Subcutaneous abdominal adipose tissue (tissue), 5 donors: ENCODE data around the gene PSORS1C2.
"Not testable (repeated sequence)": the region's sequence is repeated elsewhere in the genome, so short reads cannot be mapped to it uniquely, and the experiment has no call there.

Source experiments
- H3K27ac ChIP-seq: one replicate; pipeline ENCODE4 v1.7.0; 2013; ENCODE audit warnings: low read depth, mild to moderate bottlenecking, inconsistent platforms, low read length, moderate library complexity
- H3K27me3 ChIP-seq, 5 donors: one replicate each; pipeline ENCODE4 v1.7.0; 2013; ENCODE audit warnings: low read length in 5 of 5, inconsistent platforms in 1 of 5; ENCODE audit not compliant: control insufficient read depth in 5 of 5, insufficient read depth in 4 of 5
- H3K36me3 ChIP-seq, 5 donors: one replicate each; pipeline ENCODE4 v1.7.0; 2013; ENCODE audit warnings: low read length in 5 of 5; ENCODE audit not compliant: control insufficient read depth in 5 of 5, insufficient read depth in 5 of 5
- H3K4me1 ChIP-seq, 5 donors: one replicate each; pipeline ENCODE4 v1.7.0; 2013; ENCODE audit warnings: low read length in 5 of 5, mild to moderate bottlenecking in 3 of 5, moderate library complexity in 1 of 5; ENCODE audit not compliant: control insufficient read depth in 5 of 5, insufficient read depth in 5 of 5
- H3K4me3 ChIP-seq, 5 donors: one replicate each; pipeline ENCODE4 v1.7.0; 2013; ENCODE audit warnings: low read length in 5 of 5, low read depth in 1 of 5
- H3K9ac ChIP-seq, 5 donors: one replicate each; pipeline ENCODE4 v1.7.0; 2013; ENCODE audit warnings: low read length in 5 of 5, mild to moderate bottlenecking in 4 of 5, moderate library complexity in 3 of 5
- H3K9me3 ChIP-seq, 5 donors: one replicate each; pipeline ENCODE4 v1.7.0; 2013; ENCODE audit warnings: low read length in 5 of 5; ENCODE audit not compliant: control insufficient read depth in 5 of 5
- donor health status: healthy.
- donor health status: healthy.
- donor health status: healthy.
- donor health status: healthy.
- donor health status: healthy.

The PSORS1C2 gene

DNA sequence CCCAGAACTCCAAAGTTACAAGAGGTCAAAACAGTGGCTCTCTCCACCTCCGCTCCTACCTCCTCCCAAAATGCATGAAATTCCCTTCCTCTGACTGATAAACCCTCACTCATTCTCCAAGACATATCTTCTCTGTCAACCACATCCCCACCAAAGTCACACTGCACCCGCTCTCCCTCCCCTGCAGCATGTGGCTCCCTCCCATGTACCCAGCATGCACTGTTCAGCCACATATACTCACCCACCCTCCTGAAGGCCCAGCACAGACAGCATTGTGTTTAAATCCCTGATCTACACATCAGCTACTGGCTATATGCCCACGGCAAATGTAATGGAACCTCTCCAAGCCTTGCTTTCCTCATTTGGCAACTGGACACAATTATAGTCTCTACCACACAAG is 37.1 kb upstream of the PSORS1C2 start:
- Histone ChIP-seq H3K36me3 (peaks cover 0 to 4% (median 2%) of the 10 kb centered on the region in 5 donors), H3K27me3 (peaks cover 0 to 3% (median 0%) of the 10 kb centered on the region in 5 donors)

DNA sequence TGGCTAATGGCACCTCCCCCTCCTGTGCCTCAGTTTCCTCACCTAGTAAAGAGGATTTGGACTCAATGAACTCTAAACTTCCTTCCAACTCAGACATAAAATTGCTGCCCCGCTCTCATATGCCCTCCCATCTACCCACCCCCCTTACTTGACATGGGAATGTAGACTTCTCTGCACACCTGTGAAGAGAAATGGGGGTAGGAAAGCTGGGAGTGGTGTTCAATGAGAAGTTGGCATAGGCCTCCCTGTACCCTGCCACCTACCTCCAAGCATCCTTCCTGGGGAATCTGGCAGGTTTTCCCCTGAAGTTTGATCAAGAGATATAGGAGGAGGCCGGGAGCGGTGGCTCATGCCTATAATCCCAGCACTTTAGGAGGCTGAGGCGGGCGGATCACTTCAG is 35.5 kb upstream of the PSORS1C2 start:
- Histone ChIP-seq H3K9me3 (no peaks in the 10 kb centered on the region), H3K4me1 (peaks cover 0 to 5% (median 0%) of the 10 kb centered on the region in 5 donors), H3K9ac (no peak overlapping the region), H3K27me3 (peaks cover 0 to 3% (median 0%) of the 10 kb centered on the region in 5 donors), H3K36me3 (peaks cover 0 to 4% (median 2%) of the 10 kb centered on the region in 5 donors), H3K4me3 (no peak overlapping the region), H3K27ac (no peak overlapping the region)

More for the DNA sequence above, 37.1 kb upstream of the PSORS1C2 start:
- Histone ChIP-seq H3K27ac (no peak overlapping the region), H3K4me1 (peaks cover 0 to 10% (median 5%) of the 10 kb centered on the region in 5 donors), H3K9me3 (no peaks in the 10 kb centered on the region), H3K4me3 (no peak overlapping the region), H3K9ac (no peak overlapping the region)

DNA sequence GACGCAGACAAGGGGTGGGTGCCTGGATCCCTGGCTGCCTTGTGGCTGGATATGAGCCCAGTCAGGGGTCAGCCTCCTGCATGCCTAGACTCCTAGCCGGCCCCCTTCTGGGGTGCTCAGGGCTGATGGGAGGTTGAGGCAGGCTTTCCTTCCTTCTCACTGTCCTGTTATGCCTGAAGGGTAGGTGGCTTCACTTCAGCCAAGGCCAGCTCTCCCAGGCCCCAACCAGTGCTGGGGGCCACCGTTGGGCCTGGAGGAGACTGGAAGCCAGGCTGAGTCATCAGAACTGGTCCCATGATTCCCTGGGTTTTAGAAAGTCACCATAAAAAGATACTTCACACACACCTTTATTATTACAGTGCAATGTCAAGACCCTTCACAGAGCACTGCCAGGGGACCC is 34.5 kb upstream of the PSORS1C2 start:
- Histone ChIP-seq H3K4me1 (no peaks in the 10 kb centered on the region), H3K9me3 (no peaks in the 10 kb centered on the region), H3K27me3 (peaks cover 0 to 3% (median 0%) of the 10 kb centered on the region in 5 donors), H3K9ac (no peak overlapping the region), H3K36me3 (peaks cover 0 to 4% (median 2%) of the 10 kb centered on the region in 5 donors), H3K27ac (no peak overlapping the region), H3K4me3 (no peak overlapping the region)

DNA sequence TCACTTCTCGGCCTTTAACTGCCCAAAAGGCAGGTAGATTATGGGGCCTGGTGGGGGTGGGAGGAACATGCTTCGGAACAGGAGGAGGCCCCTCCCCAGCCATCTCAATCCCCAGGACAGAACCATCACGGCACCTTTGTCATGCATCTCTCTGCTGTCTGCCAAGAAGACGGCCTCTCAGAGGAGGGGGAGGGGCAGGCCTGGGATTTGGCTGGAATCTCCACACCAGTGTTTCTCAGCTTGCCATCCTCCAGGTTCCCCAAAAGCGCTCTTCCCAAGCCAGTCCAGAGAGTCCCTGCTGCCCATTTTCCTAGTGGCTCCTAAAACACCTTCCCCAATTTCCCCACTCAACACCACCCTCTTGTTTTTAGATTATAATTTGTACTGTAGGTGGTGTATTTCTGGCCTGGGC is 34.1 kb upstream of the PSORS1C2 start:
- no peak overlapping the region for H3K4me3 ChIP-seq
- H3K9ac ChIP-seq, result no peak overlapping the region
- peaks cover 0 to 4% (median 2%) of the 10 kb centered on the region in 5 donors for H3K36me3 ChIP-seq
- no peaks in the 10 kb centered on the region for H3K9me3 ChIP-seq
- H3K4me1 ChIP-seq, result no peaks in the 10 kb centered on the region
- H3K27ac ChIP-seq, result no peak overlapping the region
- H3K27me3 ChIP-seq, result peaks cover 0 to 3% (median 0%) of the 10 kb centered on the region in 5 donors

DNA sequence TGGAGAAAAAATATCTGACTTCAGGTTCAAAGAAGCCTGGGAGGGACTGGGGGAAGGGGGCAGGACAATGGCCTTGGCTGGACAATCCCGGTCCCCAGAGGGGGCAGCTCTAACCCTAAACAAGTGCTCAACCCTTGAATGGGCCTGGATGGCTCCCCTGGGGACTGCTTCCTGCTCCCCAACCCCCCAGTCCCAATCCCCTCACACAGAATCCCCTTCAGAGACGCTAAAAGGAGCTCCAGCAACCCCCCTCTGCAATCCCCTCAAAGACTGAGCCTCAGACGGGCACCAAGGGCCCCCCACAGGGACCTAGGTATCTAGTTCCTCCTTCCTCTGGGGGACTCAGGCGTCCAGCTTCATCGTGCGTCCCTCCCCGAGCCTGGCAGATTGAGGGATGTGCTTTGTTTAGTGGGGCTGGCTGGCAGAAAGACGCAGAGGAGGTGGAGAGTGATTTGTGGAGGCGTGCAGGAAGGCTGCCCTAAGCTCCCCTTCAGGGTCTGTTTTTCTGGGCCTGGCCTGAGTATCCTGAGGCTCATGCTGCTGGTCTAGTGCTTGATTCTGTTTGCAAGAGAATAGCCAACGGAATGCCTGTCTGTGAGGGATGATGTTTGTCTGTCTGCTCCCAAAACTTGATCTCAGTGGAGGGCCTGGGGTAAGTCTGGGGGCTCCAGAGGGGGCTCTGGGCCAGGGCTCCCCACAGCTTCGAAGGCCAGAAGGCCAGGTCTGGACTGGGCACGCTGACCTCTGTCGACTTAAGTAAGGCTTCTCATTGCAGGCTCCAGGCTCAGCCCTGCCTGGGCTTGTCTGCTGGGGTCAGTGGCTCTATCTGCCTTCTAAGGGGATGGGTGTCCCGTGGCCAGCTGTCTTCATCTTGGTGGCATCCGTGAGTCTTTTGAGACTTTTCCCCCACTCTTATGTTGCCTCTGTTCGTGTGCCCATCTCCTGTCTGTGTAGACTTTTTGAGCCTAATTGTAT is 33.4 kb upstream of the PSORS1C2 start:
- no peaks in the 10 kb centered on the region for H3K4me1 ChIP-seq
- no peak overlapping the region for H3K9ac ChIP-seq
- no peak overlapping the region for H3K4me3 ChIP-seq

DNA sequence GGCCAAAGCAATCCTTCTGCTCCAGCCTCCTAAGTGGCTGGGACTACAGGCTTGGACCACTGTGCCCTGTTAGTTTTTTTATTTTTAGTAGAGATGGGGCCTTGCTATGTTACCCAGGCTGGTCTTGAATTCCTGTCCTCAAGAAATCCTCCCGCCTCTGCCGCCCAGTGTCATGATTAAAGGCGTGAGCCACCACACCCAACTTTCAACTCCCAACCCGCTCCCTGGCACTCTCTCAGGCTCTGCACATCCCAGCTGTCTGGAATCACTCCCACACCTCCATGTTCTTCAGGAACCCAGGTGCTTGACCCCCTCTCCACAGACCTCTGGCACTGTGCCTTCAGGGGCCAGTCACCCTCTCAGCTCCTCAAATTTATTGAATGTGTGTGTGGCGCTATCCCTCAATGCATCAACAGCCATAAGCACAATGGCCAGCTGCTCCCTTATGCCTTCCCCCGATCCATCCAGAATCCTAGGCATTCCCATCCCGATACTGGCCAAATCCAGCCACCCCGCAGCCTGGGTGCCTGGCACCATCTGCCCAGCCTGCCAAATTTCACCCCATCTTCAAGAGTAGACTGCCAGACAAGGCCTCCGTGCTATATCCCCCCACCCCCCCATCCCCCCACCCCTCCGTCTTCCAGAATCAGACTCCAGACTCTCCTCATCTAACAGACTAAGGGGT is 32.3 kb upstream of the PSORS1C2 start:
- Histone ChIP-seq H3K27ac (no peak overlapping the region), H3K27me3 (peaks cover 0 to 3% (median 0%) of the 10 kb centered on the region in 5 donors), H3K36me3 (peaks cover 0 to 3% (median 0%) of the 10 kb centered on the region in 5 donors), H3K9ac (no peak overlapping the region), H3K4me1 (no peaks in the 10 kb centered on the region), H3K9me3 (no peaks in the 10 kb centered on the region), H3K4me3 (no peak overlapping the region)

More for the DNA sequence above, 33.4 kb upstream of the PSORS1C2 start:
- Histone ChIP-seq H3K9me3 (no peaks in the 10 kb centered on the region), H3K27me3 (peaks cover 0 to 3% (median 0%) of the 10 kb centered on the region in 5 donors), H3K36me3 (peaks cover 0 to 3% (median under 1%) of the 10 kb centered on the region in 5 donors), H3K27ac (no peak overlapping the region)

DNA sequence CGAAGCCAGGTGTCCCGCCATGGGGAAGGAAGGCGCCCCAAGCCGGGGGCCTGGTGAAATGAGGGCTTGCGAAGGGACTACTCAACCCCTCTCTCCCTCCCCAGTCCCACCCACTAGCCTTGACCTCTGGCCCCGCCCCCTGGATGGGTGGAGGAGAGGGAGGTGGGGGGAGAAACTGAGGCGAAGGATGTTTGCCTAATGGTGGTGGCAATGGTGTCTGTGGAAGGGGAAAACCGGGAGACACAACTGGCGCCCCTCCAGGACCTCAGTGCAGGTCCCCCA is 31.7 kb upstream of the PSORS1C2 start, which contains the start of gene POU5F1:
TSS of gene POU5F1 (minus strand) at position 83 of the 282 bp plus-strand sequence. CDS start at position 21, 62 bp downstream.
- no peak within 1 kb of the TSS for H3K27ac ChIP-seq
- no peaks in the 10 kb centered on the region for H3K4me1 ChIP-seq
- no peak within 1 kb of the TSS for H3K4me3 ChIP-seq
- H3K27me3 ChIP-seq, result peaks cover 0 to 3% (median 0%) of the 10 kb centered on the region in 5 donors
- no peak within 1 kb of the TSS for H3K9ac ChIP-seq
- peaks cover 0 to 3% (median 0%) of the 10 kb centered on the region in 5 donors for H3K36me3 ChIP-seq
- no peaks in the 10 kb centered on the region for H3K9me3 ChIP-seq

DNA sequence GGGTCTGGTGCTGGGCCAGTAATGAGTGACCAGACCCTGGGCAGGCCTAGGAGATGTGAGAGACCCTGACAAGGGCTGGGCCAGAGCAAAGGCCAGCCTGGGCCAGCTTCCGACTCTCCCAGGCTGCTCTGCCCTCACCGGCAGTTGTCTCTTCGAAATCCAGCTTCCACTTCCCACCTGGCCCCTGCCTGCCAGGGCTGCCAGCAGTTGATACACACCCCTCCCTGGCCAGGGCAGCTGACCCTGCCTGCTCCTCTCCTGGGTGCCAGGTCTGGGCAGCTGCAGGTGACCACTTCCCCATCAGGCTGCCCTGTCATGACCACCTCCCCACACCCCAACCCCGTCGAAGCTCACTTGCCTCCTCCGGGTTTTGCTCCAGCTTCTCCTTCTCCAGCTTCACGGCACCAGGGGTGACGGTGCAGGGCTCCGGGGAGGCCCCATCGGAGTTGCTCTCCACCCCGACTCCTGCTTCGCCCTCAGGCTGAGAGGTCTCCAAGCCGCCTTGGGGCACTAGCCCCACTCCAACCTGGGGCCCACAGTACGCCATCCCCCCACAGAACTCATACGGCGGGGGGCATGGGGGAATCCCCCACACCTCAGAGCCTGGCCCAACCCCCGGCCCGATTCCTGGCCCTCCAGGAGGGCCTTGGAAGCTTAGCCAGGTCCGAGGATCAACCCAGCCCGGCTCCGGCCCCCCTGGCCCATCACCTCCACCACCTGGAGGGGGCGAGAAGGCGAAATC is 31.2 kb upstream of the PSORS1C2 start:
- H3K27me3 ChIP-seq, H3K4me3 ChIP-seq, H3K4me1 ChIP-seq, H3K36me3 ChIP-seq, H3K9ac ChIP-seq, H3K9me3 ChIP-seq, H3K27ac ChIP-seq: not testable (repeated sequence)

DNA sequence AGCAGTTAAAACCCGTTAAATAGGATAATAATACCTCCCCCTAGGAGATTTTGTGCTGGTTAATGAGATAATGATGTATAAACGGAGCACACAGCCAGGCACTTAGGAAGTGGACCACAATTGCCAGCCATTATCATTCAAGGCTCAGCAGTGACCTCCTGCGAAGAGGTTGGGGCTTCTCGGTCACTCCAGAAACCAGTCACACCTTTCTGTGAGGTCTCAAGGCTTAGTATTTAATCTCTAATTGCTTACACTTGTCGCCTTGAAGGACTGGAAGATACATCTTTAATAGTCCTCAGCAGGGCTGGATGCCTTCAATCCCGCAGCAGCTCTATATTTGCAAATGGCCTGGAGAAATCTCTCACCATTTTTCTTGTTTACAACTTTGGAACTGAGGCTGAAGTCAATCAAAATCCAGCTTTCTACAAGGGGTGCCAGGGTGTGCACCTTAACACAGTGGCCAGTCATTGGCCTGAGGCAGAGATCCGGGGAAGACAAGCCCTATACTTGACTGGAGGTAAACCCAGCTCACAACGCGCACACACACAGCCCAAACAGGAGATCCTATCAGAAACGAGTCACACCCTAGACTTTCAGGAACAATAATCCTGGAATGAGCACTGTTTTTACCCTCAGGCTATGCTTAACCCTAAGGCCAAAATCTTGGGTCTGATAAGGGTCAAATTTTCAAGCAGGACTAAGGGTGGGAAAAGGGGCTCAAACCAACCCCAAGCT is 30.4 kb upstream of the PSORS1C2 start:
- Histone ChIP-seq H3K4me1 (no peaks in the 10 kb centered on the region), H3K4me3 (no peak overlapping the region), H3K9ac (no peak overlapping the region), H3K36me3 (no peaks in the 10 kb centered on the region), H3K9me3 (no peaks in the 10 kb centered on the region), H3K27ac (no peak overlapping the region), H3K27me3 (peaks cover 0 to 3% (median 0%) of the 10 kb centered on the region in 5 donors)
